HCT116 (cell line): ENCODE data around the gene ANO6. TPM values are rescaled to one million over a fixed set of nuclear protein-coding genes. Genes with fewer than 3 reads are reported as not detected.

Experiments used
- ATAC-seq: fragments of 200-7000 bp; cut with Tn5 transposase; 2 replicates; pipeline ENCODE4 v1.9.1; 2020; ENCODE audit warnings: mild to moderate bottlenecking, moderate library complexity
- BruUV-seq: library from RNA; stranded (reverse); fragments of 400-500 nt; replicated peaks from 2 replicates; lab custom pipeline; 2021; lab: Mats Ljungman, UMichigan
- CTCF ChIA-PET: fragments of 300-600 bp; sonication (Branson Sonifier 250); formaldehyde crosslinking; loops from one replicate; lab custom pipeline; 2021; ENCODE audit warnings: antibody characterized with exemption; lab: Charles Lee
- POLR2A ChIA-PET: fragments of 300-600, 350-600 bp; sonication (Branson Sonifier 250); formaldehyde crosslinking; loops from one replicate; lab custom pipeline; 2021; ENCODE audit warnings: antibody characterized with exemption; lab: Charles Lee
- RAD21 ChIA-PET, 2 experiments: fragments of 300-600 bp; sonication (Branson Sonifier 250); formaldehyde crosslinking; loops; one replicate each; lab custom pipeline; 2023; ENCODE audit warnings: low total read pairs in 2 of 2; ENCODE audit not compliant: uncharacterized antibody in 2 of 2, unreplicated experiment in 2 of 2, low non-redundant PET in 1 of 2; lab: Charles Lee
- DNase-seq: peaks from one replicate; pipeline ENCODE4 v3.0.0-alpha.2; 2010; ENCODE audit warnings: low read depth, low spot score
- H2AFZ ChIP-seq: fragments of 200-600 bp; shearing (Covaris generic), sonication (generic); 2 replicates; pipeline ENCODE4 v1.6.1; 2017; ENCODE audit warnings: low read depth, mixed run types, mixed read lengths, antibody characterized with exemption, low read length; ENCODE audit not compliant: poor library complexity, severe bottlenecking
- H3K27ac ChIP-seq: 2 replicates; pipeline ENCODE4 v1.5.1; 2012; ENCODE audit warnings: low read depth, low read length
- H3K27me3 ChIP-seq: fragments of 200-600 bp; sonication (generic); 2 replicates; pipeline ENCODE4 v1.6.1; 2016; ENCODE audit warnings: mixed run types, low read length, mixed read lengths; ENCODE audit not compliant: insufficient read depth
- H3K36me3 ChIP-seq, 2 experiments: fragments of 200-500 bp in 1 of 2; fragments of 200-600 bp in 1 of 2; sonication (Bioruptor generic) in 1 of 2; sonication (generic) in 1 of 2; 2 replicates each; pipeline versions ENCODE4 v1.5.1 to v1.6.1; 2014 to 2016; ENCODE audit warnings: low read length in 2 of 2, inconsistent platforms in 1 of 2, mixed read lengths in 1 of 2, mixed run types in 1 of 2; ENCODE audit not compliant: insufficient read depth in 2 of 2, control insufficient read depth in 1 of 2
- H3K4me1 ChIP-seq, 2 experiments: fragments of 200-600 bp in 1 of 2; sonication (generic) in 1 of 2; 2 replicates each; pipeline versions ENCODE4 v1.5.1 to v1.6.1; 2012 to 2017; ENCODE audit warnings: low read length in 2 of 2, inconsistent platforms in 1 of 2, mild to moderate bottlenecking in 1 of 2, mixed read lengths in 1 of 2, mixed run types in 1 of 2, moderate library complexity in 1 of 2; ENCODE audit not compliant: insufficient read depth in 2 of 2, control insufficient read depth in 1 of 2
- H3K4me2 ChIP-seq: fragments of 200-600 bp; sonication (generic); 2 replicates; pipeline ENCODE4 v1.6.1; 2017; ENCODE audit warnings: mixed run types, low read length, mixed read lengths
- H3K4me3 ChIP-seq, 2 experiments: fragments of 200-600 bp in 1 of 2; sonication (generic) in 1 of 2; replicated peaks in 1 of 2; 2 replicates each; pipeline ENCODE4 v1.5.1; 2011 to 2016; ENCODE audit warnings: low read length in 2 of 2, control low read depth in 1 of 2, low read depth in 1 of 2, mild to moderate bottlenecking in 1 of 2, mixed read lengths in 1 of 2, mixed run types in 1 of 2
- H3K79me2 ChIP-seq: fragments of 200-600 bp; sonication (generic); 2 replicates; pipeline ENCODE4 v1.6.1; 2017; ENCODE audit warnings: mild to moderate bottlenecking, mixed run types, low read length, moderate library complexity, mixed read lengths; ENCODE audit not compliant: insufficient read depth
- H3K9ac ChIP-seq: fragments of 200-600 bp; sonication (generic); 2 replicates; pipeline ENCODE4 v1.6.1; 2016; ENCODE audit warnings: low read length, mixed read lengths
- H3K9me2 ChIP-seq: fragments of 200-600 bp; sonication (generic), shearing (Covaris generic); 2 replicates; pipeline ENCODE4 v1.6.1; 2017; ENCODE audit warnings: mixed run types, mild to moderate bottlenecking, moderate library complexity; ENCODE audit not compliant: insufficient read depth
- H3K9me3 ChIP-seq, 2 experiments: fragments of 200-500 bp in 1 of 2; fragments of 200-600 bp in 1 of 2; sonication (Bioruptor generic) in 1 of 2; sonication (generic) in 1 of 2; 2 replicates each; pipeline ENCODE4 v1.6.1; 2014 to 2017; ENCODE audit warnings: low read length in 2 of 2, mixed read lengths in 2 of 2, inconsistent platforms in 1 of 2, low read depth in 1 of 2, mild to moderate bottlenecking in 1 of 2, mixed run types in 1 of 2, moderate library complexity in 1 of 2; ENCODE audit not compliant: control insufficient read depth in 1 of 2, insufficient read depth in 1 of 2
- H4K20me1 ChIP-seq: fragments of 200-600 bp; sonication (generic), shearing (Covaris generic); 2 replicates; pipeline ENCODE4 v1.6.1; 2017; ENCODE audit warnings: mixed run types, mild to moderate bottlenecking, moderate library complexity; ENCODE audit not compliant: insufficient read depth
- CBX3 ChIP-seq: IDR thresholded peaks from 2 replicates; pipeline ENCODE4 v1.6.1; 2012; ENCODE audit warnings: low read depth
- CEBPB ChIP-seq: IDR thresholded peaks from 2 replicates; pipeline ENCODE4 v1.6.1; 2012; ENCODE audit warnings: low read depth
- EGR1 ChIP-seq: IDR thresholded peaks from 2 replicates; pipeline ENCODE4 v1.6.1; 2012; ENCODE audit warnings: low read depth
- EZH2 ChIP-seq: fragments of 200-600 bp; sonication (generic); IDR thresholded peaks from 2 replicates; pipeline ENCODE4 v1.6.1; 2017; ENCODE audit warnings: antibody characterized with exemption, mixed run types
- EZH2phosphoT487 ChIP-seq: fragments of 200-600 bp; IDR thresholded peaks from 2 replicates; pipeline ENCODE4 v1.6.1; 2018; ENCODE audit warnings: antibody characterized with exemption, borderline replicate concordance
- FOSL1 ChIP-seq: IDR thresholded peaks from 2 replicates; pipeline ENCODE4 v1.6.1; 2012; ENCODE audit warnings: low read depth
- SIN3A ChIP-seq: IDR thresholded peaks from 2 replicates; pipeline ENCODE4 v1.6.1; 2012; ENCODE audit warnings: low read depth
- SRF ChIP-seq: IDR thresholded peaks from 2 replicates; pipeline ENCODE4 v1.6.1; 2012; ENCODE audit warnings: low read depth
- TCF7L2 ChIP-seq: IDR thresholded peaks from 2 replicates; pipeline ENCODE4 v1.7.0; 2011; ENCODE audit warnings: borderline replicate concordance, inconsistent platforms; ENCODE audit not compliant: insufficient read depth, insufficient read length; ENCODE audit errors: extremely low read depth
- YY1 ChIP-seq: IDR thresholded peaks from 2 replicates; pipeline ENCODE4 v1.6.1; 2011; ENCODE audit warnings: low read length, low read depth, moderate library complexity, mild to moderate bottlenecking; ENCODE audit not compliant: insufficient replicate concordance; ENCODE audit errors: extremely low read depth
- intact Hi-C: fragments of 100-400 bp; cut with micrococcal nuclease; formaldehyde crosslinking; loops from 2 replicates; pipeline ENCODE4 v1.10.0; 2022
- total RNA-seq: library from RNA; stranded (reverse); gene quantifications from one replicate; pipeline ENCODE4 v1.2.1, GENCODE V29; 2021; ENCODE audit not compliant: unreplicated experiment
- TF ChIP-seq, protein P1 (sequence below), 3 experiments: fragments of 200-600 bp in 1 of 3; sonication (generic) in 1 of 3; IDR thresholded peaks in 2 of 3; conservative IDR thresholded peaks in 1 of 3; 2 replicates each; pipeline ENCODE4 v1.5.1; 2012 to 2017; ENCODE audit warnings: low read depth in 2 of 3, low read length in 2 of 3, antibody characterized with exemption in 1 of 3, borderline replicate concordance in 1 of 3, control low read depth in 1 of 3, mild to moderate bottlenecking in 1 of 3, mixed read lengths in 1 of 3, mixed run types in 1 of 3, moderate library complexity in 1 of 3; ENCODE audit not compliant: insufficient read depth in 1 of 3
- TF ChIP-seq, protein P2 (sequence below): IDR thresholded peaks from 2 replicates; pipeline ENCODE4 v1.6.1; 2012
- TF ChIP-seq, protein P3 (sequence below): IDR thresholded peaks from 2 replicates; pipeline ENCODE4 v1.6.1; 2012; ENCODE audit warnings: low read depth

The ANO6 gene
- total RNA-seq, 1 experiment from 2014 or later = 36.7 TPM

DNA sequence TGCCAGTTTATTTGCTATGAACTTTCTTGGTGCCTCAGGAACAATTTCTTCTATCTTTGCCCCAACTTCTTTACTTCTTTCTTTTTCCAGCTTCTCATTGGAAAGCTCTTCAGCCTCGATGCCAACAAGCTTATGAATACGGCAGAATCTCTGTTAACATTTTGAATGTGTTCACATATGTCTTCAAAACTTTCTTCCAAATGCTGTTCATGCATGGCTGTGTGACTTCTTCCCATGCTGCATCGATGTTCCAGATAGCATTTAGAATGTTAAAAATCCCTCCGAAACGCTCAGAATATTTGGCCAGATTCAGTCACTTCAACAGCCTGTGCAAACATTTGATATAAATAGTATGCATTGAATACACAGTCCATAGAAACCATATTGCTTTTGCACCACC, 265.9 kb downstream of the ANO6 start (continued):
- TF ChIP-seq, protein P1, sequence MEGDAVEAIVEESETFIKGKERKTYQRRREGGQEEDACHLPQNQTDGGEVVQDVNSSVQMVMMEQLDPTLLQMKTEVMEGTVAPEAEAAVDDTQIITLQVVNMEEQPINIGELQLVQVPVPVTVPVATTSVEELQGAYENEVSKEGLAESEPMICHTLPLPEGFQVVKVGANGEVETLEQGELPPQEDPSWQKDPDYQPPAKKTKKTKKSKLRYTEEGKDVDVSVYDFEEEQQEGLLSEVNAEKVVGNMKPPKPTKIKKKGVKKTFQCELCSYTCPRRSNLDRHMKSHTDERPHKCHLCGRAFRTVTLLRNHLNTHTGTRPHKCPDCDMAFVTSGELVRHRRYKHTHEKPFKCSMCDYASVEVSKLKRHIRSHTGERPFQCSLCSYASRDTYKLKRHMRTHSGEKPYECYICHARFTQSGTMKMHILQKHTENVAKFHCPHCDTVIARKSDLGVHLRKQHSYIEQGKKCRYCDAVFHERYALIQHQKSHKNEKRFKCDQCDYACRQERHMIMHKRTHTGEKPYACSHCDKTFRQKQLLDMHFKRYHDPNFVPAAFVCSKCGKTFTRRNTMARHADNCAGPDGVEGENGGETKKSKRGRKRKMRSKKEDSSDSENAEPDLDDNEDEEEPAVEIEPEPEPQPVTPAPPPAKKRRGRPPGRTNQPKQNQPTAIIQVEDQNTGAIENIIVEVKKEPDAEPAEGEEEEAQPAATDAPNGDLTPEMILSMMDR (IDR thresholded peaks at IDR 0.05 in 2 of 3, conservative IDR thresholded peaks at IDR 0.05 in 1 of 3; ENCODE audit: borderline replicate concordance in 1 of 3, insufficient read depth in 1 of 3, low read depth in 2 of 3, low read length in 2 of 3) = no peak
- TF ChIP-seq CEBPB = no peak

DNA sequence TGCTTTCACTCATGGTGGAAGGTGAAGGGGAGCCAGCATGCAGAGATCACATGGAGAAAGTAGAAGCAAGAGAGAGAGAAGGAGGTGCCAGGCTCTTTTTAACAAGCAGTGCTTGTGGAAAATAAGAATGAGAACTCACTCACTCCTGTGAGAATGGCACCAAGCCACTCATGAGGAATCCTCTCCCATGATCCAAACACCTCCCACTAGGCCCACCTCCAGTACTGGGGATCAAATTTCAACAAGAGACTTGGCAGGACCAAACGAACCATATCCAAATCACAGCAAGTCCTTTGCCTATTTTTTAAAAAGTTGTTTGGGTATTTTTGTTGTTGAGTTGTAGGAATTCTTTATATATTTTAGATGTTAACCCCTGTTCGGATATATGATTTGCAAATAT, 267.7 kb downstream of the ANO6 start:
- Histone ChIP-seq H3K36me3 (no peaks in the 10 kb centered on the region), H3K4me1 (no peaks in the 10 kb centered on the region), H4K20me1 (no peaks in the 10 kb centered on the region), H3K4me2 (no peak overlapping the region), H3K27ac (no peak overlapping the region), H3K4me3 (no peak overlapping the region), H2AFZ (no peak overlapping the region), H3K9me3 (no peaks in the 10 kb centered on the region), H3K9me2 (no peaks in the 10 kb centered on the region), H3K9ac (no peak overlapping the region), H3K79me2 (no peaks in the 10 kb centered on the region), H3K27me3 (no peaks in the 10 kb centered on the region)
- intact Hi-C loops = no loop called here
- DNase-seq = no peak
- CTCF ChIA-PET = no interaction called here
- ATAC-seq = no peak
- POLR2A ChIA-PET = no interaction called here
- no TSS peak for BruUV-seq
- RAD21 ChIA-PET = no interaction called here
- TF ChIP-seq CEBPB (no peak), SIN3A (no peak), TCF7L2 (no peak), SRF (no peak), EZH2 (no peak), FOSL1 (no peak), YY1 (no peak), CBX3 (no peak), EZH2phosphoT487 (no peak), EGR1 (no peak)
- TF ChIP-seq, protein P2, sequence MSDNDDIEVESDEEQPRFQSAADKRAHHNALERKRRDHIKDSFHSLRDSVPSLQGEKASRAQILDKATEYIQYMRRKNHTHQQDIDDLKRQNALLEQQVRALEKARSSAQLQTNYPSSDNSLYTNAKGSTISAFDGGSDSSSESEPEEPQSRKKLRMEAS = no peak
- TF ChIP-seq, protein P3, sequence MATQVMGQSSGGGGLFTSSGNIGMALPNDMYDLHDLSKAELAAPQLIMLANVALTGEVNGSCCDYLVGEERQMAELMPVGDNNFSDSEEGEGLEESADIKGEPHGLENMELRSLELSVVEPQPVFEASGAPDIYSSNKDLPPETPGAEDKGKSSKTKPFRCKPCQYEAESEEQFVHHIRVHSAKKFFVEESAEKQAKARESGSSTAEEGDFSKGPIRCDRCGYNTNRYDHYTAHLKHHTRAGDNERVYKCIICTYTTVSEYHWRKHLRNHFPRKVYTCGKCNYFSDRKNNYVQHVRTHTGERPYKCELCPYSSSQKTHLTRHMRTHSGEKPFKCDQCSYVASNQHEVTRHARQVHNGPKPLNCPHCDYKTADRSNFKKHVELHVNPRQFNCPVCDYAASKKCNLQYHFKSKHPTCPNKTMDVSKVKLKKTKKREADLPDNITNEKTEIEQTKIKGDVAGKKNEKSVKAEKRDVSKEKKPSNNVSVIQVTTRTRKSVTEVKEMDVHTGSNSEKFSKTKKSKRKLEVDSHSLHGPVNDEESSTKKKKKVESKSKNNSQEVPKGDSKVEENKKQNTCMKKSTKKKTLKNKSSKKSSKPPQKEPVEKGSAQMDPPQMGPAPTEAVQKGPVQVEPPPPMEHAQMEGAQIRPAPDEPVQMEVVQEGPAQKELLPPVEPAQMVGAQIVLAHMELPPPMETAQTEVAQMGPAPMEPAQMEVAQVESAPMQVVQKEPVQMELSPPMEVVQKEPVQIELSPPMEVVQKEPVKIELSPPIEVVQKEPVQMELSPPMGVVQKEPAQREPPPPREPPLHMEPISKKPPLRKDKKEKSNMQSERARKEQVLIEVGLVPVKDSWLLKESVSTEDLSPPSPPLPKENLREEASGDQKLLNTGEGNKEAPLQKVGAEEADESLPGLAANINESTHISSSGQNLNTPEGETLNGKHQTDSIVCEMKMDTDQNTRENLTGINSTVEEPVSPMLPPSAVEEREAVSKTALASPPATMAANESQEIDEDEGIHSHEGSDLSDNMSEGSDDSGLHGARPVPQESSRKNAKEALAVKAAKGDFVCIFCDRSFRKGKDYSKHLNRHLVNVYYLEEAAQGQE = no peak
